Common myeloid progenitor, CD34-positive (primary cell): ENCODE results near the gene BNIP5.
A peak's percentile ranks its signal among the peaks of the same experiment; 100 is the strongest.
"Not testable (repeated sequence)": the region's sequence is repeated elsewhere in the genome, so short reads cannot be mapped to it uniquely, and the experiment has no call there.

Experiments used
- CTCF ChIA-PET: fragments of 350-600 bp; sonication (Branson Sonifier 250); formaldehyde crosslinking; loops from one replicate; lab custom pipeline; 2021; ENCODE audit warnings: antibody characterized with exemption; lab: Charles Lee
- POLR2A ChIA-PET: fragments of 350-600 bp; sonication (Branson Sonifier 250); formaldehyde crosslinking; loops from one replicate; lab custom pipeline; 2021; ENCODE audit warnings: antibody characterized with exemption; lab: Charles Lee
- DNase-seq, 3 donors: peaks; one replicate each; pipeline versions ENCODE4 v3.0.0 to v3.0.0-alpha.2; 2013
- H3K27ac ChIP-seq, 2 experiments: 1 replicate in 1 of 2; 2 replicates in 1 of 2; pipeline ENCODE4 v1.7.0; 2013; ENCODE audit warnings: inconsistent platforms in 2 of 2, low read length in 2 of 2, mild to moderate bottlenecking in 2 of 2, low read depth in 1 of 2, moderate library complexity in 1 of 2; ENCODE audit not compliant: severe bottlenecking in 2 of 2, insufficient read depth in 1 of 2, poor library complexity in 1 of 2
- H3K27me3 ChIP-seq, 5 experiments: replicated peaks in 2 of 5; 1 replicate in 3 of 5; 2 replicates in 2 of 5; pipeline versions ENCODE4 v1.6.1 to v1.7.0; 2013; ENCODE audit warnings: low read length in 4 of 5, mild to moderate bottlenecking in 2 of 5, moderate library complexity in 2 of 5, inconsistent platforms in 1 of 5; ENCODE audit not compliant: insufficient read depth in 5 of 5, control insufficient read depth in 4 of 5
- H3K36me3 ChIP-seq, 4 experiments: 1 replicate in 2 of 4; 2 replicates in 2 of 4; pipeline versions ENCODE4 v1.6.1 to v1.7.0; 2013; ENCODE audit warnings: low read length in 3 of 4, control low read depth in 1 of 4, mild to moderate bottlenecking in 1 of 4; ENCODE audit not compliant: control insufficient read depth in 4 of 4, insufficient read depth in 4 of 4
- H3K4me1 ChIP-seq, 4 experiments: 1 replicate in 3 of 4; 2 replicates in 1 of 4; pipeline versions ENCODE4 v1.6.1 to v1.7.1; 2013; ENCODE audit warnings: low read length in 3 of 4, mild to moderate bottlenecking in 3 of 4, control low read depth in 1 of 4, inconsistent platforms in 1 of 4, moderate library complexity in 1 of 4; ENCODE audit not compliant: control insufficient read depth in 4 of 4, insufficient read depth in 4 of 4; ENCODE audit errors: control extremely low read depth in 1 of 4
- H3K4me3 ChIP-seq, 7 experiments: 1 replicate in 4 of 7; 2 replicates in 3 of 7; pipeline versions ENCODE4 v1.5.1 to v1.7.0; 2013; ENCODE audit warnings: mild to moderate bottlenecking in 7 of 7, low read length in 6 of 7, moderate library complexity in 6 of 7, inconsistent platforms in 2 of 7, low read depth in 2 of 7, control low read depth in 1 of 7; ENCODE audit not compliant: insufficient read depth in 4 of 7, control insufficient read depth in 1 of 7; ENCODE audit errors: extremely low read depth in 1 of 7
- H3K9me3 ChIP-seq, 5 experiments: 1 replicate in 4 of 5; 2 replicates in 1 of 5; pipeline versions ENCODE4 v1.6.1 to v1.7.1; 2013; ENCODE audit warnings: low read length in 4 of 5, mild to moderate bottlenecking in 2 of 5, inconsistent platforms in 1 of 5, low read depth in 1 of 5, moderate library complexity in 1 of 5; ENCODE audit not compliant: control insufficient read depth in 4 of 5, insufficient read depth in 2 of 5; ENCODE audit errors: control extremely low read depth in 1 of 5
- WGBS: methylation state at CpG from one replicate; pipeline ENCODE4 v1.1.5; 2013; ENCODE audit not compliant: insufficient coverage; 5-methylcytosine and 5-hydroxymethylcytosine counted together

BNIP5 gene

GRCh38 chr6:36367743-36368142 lies 31.1 kb upstream of the BNIP5 start:
- no peak for DNase-seq
- no peak overlapping the region for H3K4me3 ChIP-seq
- H3K27me3 ChIP-seq, result no peaks in the 10 kb centered on the region
- H3K9me3 ChIP-seq, result no peaks in the 10 kb centered on the region
- ChIA-PET POLR2A (no interaction called here), CTCF (interaction anchor here (2.3 to 3.8 kb wide), 2 partner anchors 27 to 66 kb away, joined by 7 to 8 read pairs; no protein-coding TSS in a partner anchor)
- no peaks in the 10 kb centered on the region for H3K36me3 ChIP-seq
- peaks cover 0 to 29% (median 6%) of the 10 kb centered on the region in 4 experiments for H3K4me1 ChIP-seq
- WGBS, result 100% methylated on average over 1 of the region's 3 CpGs
- H3K27ac ChIP-seq, result no peak overlapping the region

- WGBS, result 71% methylated on average over 11 of the region's 19 CpGs
- H3K4me3 ChIP-seq, result no peak overlapping the region
- DNase-seq, result peak in 2 of 3 donors; percentile 58 to 76
- H3K4me1 ChIP-seq, result peaks cover 0 to 29% (median 10%) of the 10 kb centered on the region in 4 experiments
- H3K27me3 ChIP-seq, result no peaks in the 10 kb centered on the region
- H3K27ac ChIP-seq, result no peak overlapping the region
- H3K36me3 ChIP-seq, result no peaks in the 10 kb centered on the region
- ChIA-PET CTCF (interaction anchor here (0.6 to 8.2 kb wide), 6 partner anchors 17 to 1266 kb away, joined by 3 to 99 read pairs (median 3); no protein-coding TSS in a partner anchor), POLR2A (no interaction called here)
- no peaks in the 10 kb centered on the region for H3K9me3 ChIP-seq
Measured at GRCh38 chr6:36364669-36365479, 28.2 kb upstream of the BNIP5 start.

- not testable (repeated sequence) for H3K4me3 ChIP-seq, DNase-seq, H3K36me3 ChIP-seq, H3K27me3 ChIP-seq, H3K9me3 ChIP-seq, H3K27ac ChIP-seq
- H3K4me1 ChIP-seq, result peaks cover 0 to 22% (median 10%) of the 10 kb centered on the region in 4 experiments
- CTCF ChIA-PET, result interaction anchor here (0.6 to 8.2 kb wide), 6 partner anchors 17 to 1266 kb away, joined by 3 to 99 read pairs (median 3); no protein-coding TSS in a partner anchor
- 100% methylated on average over 2 of the region's 34 CpGs for WGBS
- POLR2A ChIA-PET, result interaction anchor here (0.7 kb wide), 1 partner anchor 68 kb away, joined by 4 read pairs; no protein-coding TSS in a partner anchor
Measured at GRCh38 chr6:36364061-36364635, 27.5 kb upstream of the BNIP5 start.

- not testable (repeated sequence) for H3K27ac ChIP-seq, H3K9me3 ChIP-seq, DNase-seq, H3K27me3 ChIP-seq, H3K36me3 ChIP-seq, H3K4me3 ChIP-seq
- H3K4me1 ChIP-seq, result peaks cover 0 to 21% (median 13%) of the 10 kb centered on the region in 4 experiments
- CTCF ChIA-PET, result interaction anchor here (0.8 to 8.2 kb wide), 9 partner anchors 9 to 337 kb away, joined by 3 to 99 read pairs (median 3); partner anchors contain the start of gene MAPK14
- 94% methylated on average over 9 of the region's 13 CpGs for WGBS
- POLR2A ChIA-PET, result interaction anchor here (0.6 kb wide), 1 partner anchor 721 kb away, joined by 3 read pairs; no protein-coding TSS in a partner anchor
Measured at GRCh38 chr6:36363371-36363752, 26.7 kb upstream of the BNIP5 start.

- H3K9me3 ChIP-seq, result no peaks in the 10 kb centered on the region
- no peaks in the 10 kb centered on the region for H3K36me3 ChIP-seq
- 89% methylated on average over 21 of the region's 25 CpGs for WGBS
- H3K27ac ChIP-seq, result no peak overlapping the region
- POLR2A ChIA-PET, result interaction anchor here (0.6 kb wide), 1 partner anchor 720 kb away, joined by 3 read pairs; no protein-coding TSS in a partner anchor
- peak in 1 of 3 donors; percentile 59 for DNase-seq
- no peaks in the 10 kb centered on the region for H3K27me3 ChIP-seq
- CTCF ChIA-PET, result interaction anchor here (0.6 to 8.2 kb wide), 16 partner anchors 9 to 606 kb away, joined by 3 to 99 read pairs (median 4); partner anchors contain the start of gene MAPK14
- no peak overlapping the region for H3K4me3 ChIP-seq
- peaks cover 0 to 22% (median 13%) of the 10 kb centered on the region in 4 experiments for H3K4me1 ChIP-seq
Measured at GRCh38 chr6:36362551-36363370, 26.1 kb upstream of the BNIP5 start.

- Histone ChIP-seq H3K4me3 (no peak overlapping the region), H3K4me1 (peaks cover 0 to 22% (median 13%) of the 10 kb centered on the region in 4 experiments), H3K27me3 (no peaks in the 10 kb centered on the region), H3K36me3 (no peaks in the 10 kb centered on the region), H3K27ac (no peak overlapping the region), H3K9me3 (no peaks in the 10 kb centered on the region)
- ChIA-PET CTCF (interaction anchor here (0.8 to 8.2 kb wide), 13 partner anchors 9 to 239 kb away, joined by 3 to 99 read pairs (median 5); no protein-coding TSS in a partner anchor), POLR2A (interaction anchor here (1.6 kb wide), 1 partner anchor 13 kb away, joined by 3 read pairs; no protein-coding TSS in a partner anchor)
- no peak for DNase-seq
- 98% methylated on average over 11 of the region's 11 CpGs for WGBS
Measured at GRCh38 chr6:36361071-36361470, 24.4 kb upstream of the BNIP5 start.
